Caco-2 (cell line): ENCODE results near the gene RASGRF2. TPM values are rescaled to one million over a fixed set of nuclear protein-coding genes. Genes with fewer than 3 reads are reported as not detected.
"Not testable (repeated sequence)": the region's sequence is repeated elsewhere in the genome, so short reads cannot be mapped to it uniquely, and the experiment has no call there.

Source experiments
- BruUV-seq: library from RNA; stranded (reverse); fragments of 400-500 nt; replicated peaks from 2 replicates; lab custom pipeline; 2021; lab: Mats Ljungman, UMichigan
- CTCF ChIA-PET: fragments of 300-600 bp; sonication (Branson Sonifier 250); formaldehyde crosslinking; loops from one replicate; lab custom pipeline; 2022; ENCODE audit warnings: antibody characterized with exemption; lab: Charles Lee
- POLR2A ChIA-PET: fragments of 300-600 bp; sonication (Branson Sonifier 250); formaldehyde crosslinking; loops from one replicate; lab custom pipeline; 2022; ENCODE audit warnings: antibody characterized with exemption; lab: Charles Lee
- DNase-seq, 2 experiments: peaks; one replicate each; pipeline versions ENCODE4 v3.0.0 to v3.0.0-alpha.2; 2020 to 2022
- H3K27me3 ChIP-seq: replicated peaks from 2 replicates; pipeline ENCODE4 v1.6.0; 2011; ENCODE audit warnings: low read length; ENCODE audit not compliant: control insufficient read depth, insufficient read depth
- H3K36me3 ChIP-seq: 2 replicates; pipeline ENCODE4 v1.5.1; 2011; ENCODE audit warnings: low read length; ENCODE audit not compliant: control insufficient read depth, insufficient read depth
- H3K4me1 ChIP-seq: fragments of 250-450 bp; sonication (Bioruptor Pico); 2 replicates; pipeline ENCODE4 v1.5.1; 2020; ENCODE audit warnings: mild to moderate bottlenecking
- H3K4me3 ChIP-seq: 2 replicates; pipeline ENCODE4 v1.5.1; 2011; ENCODE audit warnings: low read depth, mild to moderate bottlenecking, control low read depth, low read length
- H3K9me3 ChIP-seq: fragments of 250-450 bp; sonication (Bioruptor Pico); 2 replicates; pipeline ENCODE4 v1.5.1; 2020; ENCODE audit warnings: mild to moderate bottlenecking, moderate library complexity
- H3K27ac Mint-ChIP-seq: one replicate; pipeline ENCODE4 v1.8.0; 2022; ENCODE audit warnings: mixed read lengths; ENCODE audit not compliant: unreplicated experiment
- H3K27me3 Mint-ChIP-seq: one replicate; pipeline ENCODE4 v1.8.0; 2022; ENCODE audit warnings: mixed read lengths; ENCODE audit not compliant: insufficient read depth, unreplicated experiment
- H3K36me3 Mint-ChIP-seq: one replicate; pipeline ENCODE4 v1.8.0; 2022; ENCODE audit warnings: mild to moderate bottlenecking, mixed read lengths; ENCODE audit not compliant: insufficient read depth, unreplicated experiment
- H3K4me1 Mint-ChIP-seq: one replicate; pipeline ENCODE4 v1.8.0; 2022; ENCODE audit warnings: low read depth, mixed read lengths; ENCODE audit not compliant: unreplicated experiment
- H3K4me3 Mint-ChIP-seq: one replicate; pipeline ENCODE4 v1.8.0; 2022; ENCODE audit warnings: mild to moderate bottlenecking, moderate library complexity, mixed read lengths; ENCODE audit not compliant: unreplicated experiment
- H3K9me3 Mint-ChIP-seq: one replicate; pipeline ENCODE4 v1.8.0; 2022; ENCODE audit warnings: mixed read lengths; ENCODE audit not compliant: unreplicated experiment
- intact Hi-C: fragments of 100-400 bp; cut with micrococcal nuclease; formaldehyde crosslinking; loops from one replicate; pipeline ENCODE4 v1.10.0; 2022; ENCODE audit not compliant: unreplicated experiment
- total RNA-seq: library from RNA; stranded (reverse); gene quantifications from 2 replicates; pipeline ENCODE4 v1.2.3, GENCODE V29; 2022
- TF ChIP-seq, protein P1 (sequence below), 2 experiments: fragments of 200-600 bp in 1 of 2; IDR thresholded peaks; 1 replicate in 1 of 2; 2 replicates in 1 of 2; pipeline versions ENCODE4 v1.5.1 to v1.8.0; 2011 to 2022; ENCODE audit warnings: antibody characterized with exemption in 1 of 2, control low read depth in 1 of 2, inconsistent platforms in 1 of 2, low read depth in 1 of 2, low read length in 1 of 2, mild to moderate bottlenecking in 1 of 2, moderate library complexity in 1 of 2; ENCODE audit not compliant: insufficient read depth in 1 of 2, severe bottlenecking in 1 of 2, unreplicated experiment in 1 of 2

Gene RASGRF2
- total RNA-seq, 1 experiment from 2014 or later = 23.1 TPM

DNA sequence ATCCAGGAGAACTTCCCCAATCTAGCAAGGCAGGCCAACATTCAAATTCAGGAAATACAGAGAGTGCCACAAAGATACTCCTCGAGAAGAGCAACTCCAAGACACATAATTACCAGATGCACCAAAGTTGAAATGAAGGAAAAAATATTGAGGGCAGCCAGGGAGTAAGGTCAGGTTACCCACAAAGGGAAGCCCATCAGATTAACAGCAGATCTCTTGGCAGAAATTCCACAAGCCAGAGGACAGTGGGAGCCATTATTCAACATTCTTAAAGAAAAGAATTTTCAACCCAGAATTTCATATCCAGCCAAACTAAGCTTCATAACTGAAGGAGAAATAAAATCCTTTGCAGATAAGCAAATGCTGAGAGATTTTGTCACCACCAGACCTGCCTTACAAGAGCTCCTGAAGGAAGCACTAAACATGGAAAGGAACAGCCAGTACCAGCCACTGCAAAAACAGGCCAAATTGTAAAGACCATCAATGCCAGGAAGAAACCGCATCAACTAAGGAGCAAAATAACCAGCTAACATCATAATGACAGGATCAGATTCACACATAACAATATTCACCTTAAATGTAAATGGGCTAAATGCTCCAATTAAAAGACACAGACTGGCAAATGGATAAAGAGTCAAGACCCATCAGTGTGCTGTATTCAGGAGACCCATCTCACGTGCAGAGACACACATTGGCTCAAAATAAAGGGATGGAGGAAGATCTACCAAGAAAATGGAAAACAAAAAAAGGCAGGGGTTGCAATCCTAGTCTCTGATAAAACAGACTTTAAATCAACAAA is 70.3 kb downstream of the RASGRF2 start:
- POLR2A ChIA-PET, DNase-seq, H3K4me3 ChIP-seq, H3K9me3 ChIP-seq, H3K4me3 Mint-ChIP-seq, H3K36me3 ChIP-seq, intact Hi-C loops, H3K27me3 ChIP-seq, BruUV-seq, H3K27me3 Mint-ChIP-seq, H3K4me1 ChIP-seq, CTCF ChIA-PET: not testable (repeated sequence)
- H3K36me3 Mint-ChIP-seq = peaks cover 13% of the 10 kb centered on the region
- peak overlapping the region; percentile 21 for H3K27ac Mint-ChIP-seq
- peaks cover 16% of the 10 kb centered on the region for H3K9me3 Mint-ChIP-seq
- H3K4me1 Mint-ChIP-seq = peaks cover 20% of the 10 kb centered on the region

DNA sequence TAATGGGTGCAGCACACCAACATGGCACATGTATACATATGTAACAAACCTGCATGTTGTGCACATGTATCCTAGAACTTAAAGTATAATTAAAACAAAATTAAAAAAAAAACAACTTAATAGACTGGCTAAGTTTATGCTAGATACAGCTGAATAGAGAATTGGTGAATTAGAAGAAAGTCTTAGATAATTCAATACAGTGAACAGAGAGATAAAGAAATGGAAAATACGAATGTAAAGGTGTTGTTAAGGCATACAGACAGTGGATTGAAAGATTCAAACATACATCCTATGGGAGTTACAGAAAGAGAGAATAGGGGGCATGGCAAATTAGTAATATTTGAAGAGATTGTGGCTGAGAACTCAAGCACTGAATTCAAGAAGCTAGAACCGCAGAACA is 75.4 kb downstream of the RASGRF2 start:
- POLR2A ChIA-PET = no interaction called here

DNA sequence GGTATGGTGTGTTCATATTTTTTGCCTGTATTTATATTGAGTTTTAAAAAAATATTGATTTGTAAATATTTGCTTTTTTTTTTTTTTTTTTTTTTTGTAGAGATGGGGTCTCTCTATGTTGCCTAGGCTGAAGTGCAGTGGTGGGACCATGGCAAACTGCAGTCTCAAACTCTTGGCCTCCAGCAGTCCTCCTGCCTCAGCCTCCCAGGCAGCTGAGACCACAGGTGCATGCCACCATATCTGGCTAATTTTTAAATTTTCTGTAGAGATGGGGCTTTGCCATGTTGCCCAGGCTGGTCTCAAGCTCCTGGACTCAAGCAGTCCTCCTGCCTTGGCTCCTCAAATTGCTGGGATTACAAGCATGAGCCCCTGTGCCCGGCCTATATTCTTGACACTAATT is 78.3 kb downstream of the RASGRF2 start:
- no peaks in the 10 kb centered on the region for H3K27me3 ChIP-seq
- no peaks in the 10 kb centered on the region for H3K36me3 Mint-ChIP-seq
- ChIA-PET CTCF (no interaction called here), POLR2A (no interaction called here)
- DNase-seq = no peak
- no peaks in the 10 kb centered on the region for H3K36me3 ChIP-seq
- H3K27me3 Mint-ChIP-seq = no peaks in the 10 kb centered on the region
- TF ChIP-seq, protein P1, sequence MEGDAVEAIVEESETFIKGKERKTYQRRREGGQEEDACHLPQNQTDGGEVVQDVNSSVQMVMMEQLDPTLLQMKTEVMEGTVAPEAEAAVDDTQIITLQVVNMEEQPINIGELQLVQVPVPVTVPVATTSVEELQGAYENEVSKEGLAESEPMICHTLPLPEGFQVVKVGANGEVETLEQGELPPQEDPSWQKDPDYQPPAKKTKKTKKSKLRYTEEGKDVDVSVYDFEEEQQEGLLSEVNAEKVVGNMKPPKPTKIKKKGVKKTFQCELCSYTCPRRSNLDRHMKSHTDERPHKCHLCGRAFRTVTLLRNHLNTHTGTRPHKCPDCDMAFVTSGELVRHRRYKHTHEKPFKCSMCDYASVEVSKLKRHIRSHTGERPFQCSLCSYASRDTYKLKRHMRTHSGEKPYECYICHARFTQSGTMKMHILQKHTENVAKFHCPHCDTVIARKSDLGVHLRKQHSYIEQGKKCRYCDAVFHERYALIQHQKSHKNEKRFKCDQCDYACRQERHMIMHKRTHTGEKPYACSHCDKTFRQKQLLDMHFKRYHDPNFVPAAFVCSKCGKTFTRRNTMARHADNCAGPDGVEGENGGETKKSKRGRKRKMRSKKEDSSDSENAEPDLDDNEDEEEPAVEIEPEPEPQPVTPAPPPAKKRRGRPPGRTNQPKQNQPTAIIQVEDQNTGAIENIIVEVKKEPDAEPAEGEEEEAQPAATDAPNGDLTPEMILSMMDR (IDR thresholded peaks at IDR 0.05; ENCODE audit: insufficient read depth in 1 of 2, low read depth in 1 of 2, low read length in 1 of 2, severe bottlenecking in 1 of 2, unreplicated experiment in 1 of 2) = no peak
- H3K4me3 ChIP-seq = no peak overlapping the region
- peaks cover 9% of the 10 kb centered on the region for H3K9me3 ChIP-seq
- H3K4me3 Mint-ChIP-seq = no peak overlapping the region
- H3K4me1 Mint-ChIP-seq = peaks cover 2% of the 10 kb centered on the region
- H3K27ac Mint-ChIP-seq = no peak overlapping the region
- no peaks in the 10 kb centered on the region; the same call in 1 of the 2 replicates for H3K4me1 ChIP-seq
- intact Hi-C loops = no loop called here
- H3K9me3 Mint-ChIP-seq = no peaks in the 10 kb centered on the region
- no TSS peak for BruUV-seq

More for the DNA sequence above, 75.4 kb downstream of the RASGRF2 start:
- Histone ChIP-seq H3K4me3 (no peak overlapping the region), H3K27me3 (no peaks in the 10 kb centered on the region), H3K4me1 (no peaks in the 10 kb centered on the region), H3K9me3 (peaks cover 9% of the 10 kb centered on the region), H3K36me3 (no peaks in the 10 kb centered on the region)
- Mint-ChIP-seq H3K4me1 (no peaks in the 10 kb centered on the region), H3K27ac (no peak overlapping the region), H3K9me3 (peaks cover 3% of the 10 kb centered on the region), H3K36me3 (no peaks in the 10 kb centered on the region), H3K4me3 (no peak overlapping the region), H3K27me3 (no peaks in the 10 kb centered on the region)
- CTCF ChIA-PET = no interaction called here
- no TSS peak for BruUV-seq
- TF ChIP-seq, protein P1 (IDR thresholded peaks at IDR 0.05; ENCODE audit: insufficient read depth in 1 of 2, low read depth in 1 of 2, low read length in 1 of 2, severe bottlenecking in 1 of 2, unreplicated experiment in 1 of 2) = no peak
- no peak for DNase-seq
- intact Hi-C loops = no loop called here
